ENCODE results near the gene OPN3.

GRCh38 chr1:241677201-241677600, 37.0 kb upstream of the OPN3 start:
- TF ChIP-seq CTCF (IDR thresholded peaks at IDR 0.05; ENCODE audit: poor library complexity, severe bottlenecking), result no peak
- no peak for TF ChIP-seq EP300 (conservative IDR thresholded peaks at IDR 0.05; ENCODE audit: poor library complexity, severe bottlenecking)
- no peak for TF ChIP-seq MXI1 (conservative IDR thresholded peaks at IDR 0.05; ENCODE audit: poor library complexity, severe bottlenecking)

Measured in neural cell (in vitro differentiated cells).